HG03139 (cell line): ENCODE data around the gene FCHO2.
A peak's percentile ranks its signal among the peaks of the same experiment; 100 is the strongest.
"Not testable (repeated sequence)": the region's sequence is repeated elsewhere in the genome, so short reads cannot be mapped to it uniquely, and the experiment has no call there.

Experiments used
- ATAC-seq: cut with Tn5 transposase; IDR thresholded peaks from one replicate; pipeline ENCODE4 v1.9.1; 2021; ENCODE audit not compliant: unreplicated experiment

Gene FCHO2

DNA sequence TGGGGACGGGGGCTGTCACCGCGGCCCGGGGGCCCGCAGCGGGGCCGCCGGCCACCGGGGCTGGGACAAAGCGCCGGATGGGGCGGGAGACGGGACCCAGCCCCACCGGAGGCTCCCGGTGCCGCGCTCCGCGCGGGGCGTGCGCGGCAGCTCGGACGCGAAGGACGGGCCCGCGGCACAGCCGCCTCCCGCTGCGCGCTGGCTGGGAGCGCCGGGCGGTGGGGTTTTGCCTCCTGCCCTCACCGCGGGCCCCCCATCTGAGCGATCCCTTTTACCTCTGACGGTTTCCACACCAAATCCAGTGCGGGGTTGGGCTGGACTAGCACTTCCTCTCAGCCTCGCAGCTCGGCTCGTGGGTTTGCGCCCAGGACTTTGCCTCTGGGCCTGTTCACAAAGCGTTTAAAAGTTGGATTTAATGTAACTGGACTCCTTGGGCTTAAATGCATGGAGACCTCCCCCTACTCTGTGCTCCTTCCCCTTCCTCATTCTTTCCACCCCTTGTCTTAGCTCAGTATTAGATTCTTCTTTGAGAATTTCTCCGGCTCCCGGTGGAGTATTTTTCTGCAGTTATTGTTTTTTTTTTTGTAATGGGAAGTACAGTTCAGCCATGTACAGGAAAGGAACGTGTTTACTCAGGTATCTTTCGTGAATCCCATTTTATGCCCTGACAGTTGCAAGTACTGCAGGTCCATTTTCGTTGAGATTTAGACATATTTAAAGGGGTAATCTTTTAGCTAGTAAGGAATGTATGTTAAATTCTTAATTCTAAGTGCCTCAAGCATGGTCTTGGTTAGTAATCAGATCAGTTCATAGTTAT, 691 bp downstream of the FCHO2 start:
- peak; percentile 25 for ATAC-seq

GRCh38 chr5:72957337-72957736, 1.5 kb downstream of the FCHO2 start:
- no peak for ATAC-seq

- ATAC-seq = no peak
These were observed 3.4 kb downstream of the FCHO2 start for GRCh38 chr5:72959257-72959656.

GRCh38 chr5:72974481-72974880, 18.6 kb downstream of the FCHO2 start:
- ATAC-seq = not testable (repeated sequence)

GRCh38 chr5:72976810-72977209, 21.0 kb downstream of the FCHO2 start:
- ATAC-seq = not testable (repeated sequence)

GRCh38 chr5:72985719-72986118, 29.9 kb downstream of the FCHO2 start:
- no peak for ATAC-seq

- ATAC-seq = no peak
These were observed 32.9 kb downstream of the FCHO2 start for GRCh38 chr5:72988769-72989168.

GRCh38 chr5:72991394-72991793, 35.6 kb downstream of the FCHO2 start:
- no peak for ATAC-seq

DNA sequence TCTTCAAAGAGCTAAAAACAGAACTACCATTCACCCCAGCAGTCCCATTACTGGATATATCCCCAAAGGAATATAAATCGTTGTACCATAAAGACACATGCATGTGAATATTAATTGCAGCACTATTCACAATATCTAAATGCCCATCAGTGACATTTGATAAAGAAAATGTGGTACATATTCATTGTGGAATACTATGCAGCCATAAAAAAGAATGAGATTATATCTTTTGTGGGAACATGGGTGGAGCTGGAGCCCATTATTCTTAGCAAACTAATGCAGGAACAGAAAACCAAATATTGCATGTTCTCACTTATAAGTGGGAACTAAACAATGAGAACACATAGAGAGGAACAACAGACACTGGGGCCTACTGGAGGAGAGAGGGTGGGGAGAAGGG, 38.7 kb downstream of the FCHO2 start:
- ATAC-seq = no peak

DNA sequence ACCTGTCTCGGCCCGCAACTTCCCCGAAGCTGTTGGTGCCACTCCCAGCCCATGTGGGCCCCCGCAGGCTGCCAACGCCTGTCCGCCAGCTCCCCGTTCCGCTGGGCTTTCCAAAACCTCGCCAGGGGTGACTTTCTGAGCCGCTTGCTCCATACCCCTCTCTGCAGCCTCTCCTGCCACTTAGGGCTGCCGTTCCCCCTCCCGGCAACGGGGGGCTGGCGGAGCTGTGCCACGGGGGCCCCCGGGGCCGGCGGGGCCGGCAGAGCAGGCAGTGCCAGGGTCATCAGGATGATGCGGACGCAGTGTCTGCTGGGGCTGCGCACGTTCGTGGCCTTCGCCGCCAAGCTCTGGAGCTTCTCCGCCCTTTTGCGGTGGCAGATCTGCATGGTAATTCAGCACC, 40.8 kb downstream of the FCHO2 start:
- no peak for ATAC-seq

GRCh38 chr5:72999916-73000315, 44.1 kb downstream of the FCHO2 start:
- ATAC-seq = no peak

- ATAC-seq = no peak
These were observed 50.0 kb downstream of the FCHO2 start for GRCh38 chr5:73005886-73006285.

DNA sequence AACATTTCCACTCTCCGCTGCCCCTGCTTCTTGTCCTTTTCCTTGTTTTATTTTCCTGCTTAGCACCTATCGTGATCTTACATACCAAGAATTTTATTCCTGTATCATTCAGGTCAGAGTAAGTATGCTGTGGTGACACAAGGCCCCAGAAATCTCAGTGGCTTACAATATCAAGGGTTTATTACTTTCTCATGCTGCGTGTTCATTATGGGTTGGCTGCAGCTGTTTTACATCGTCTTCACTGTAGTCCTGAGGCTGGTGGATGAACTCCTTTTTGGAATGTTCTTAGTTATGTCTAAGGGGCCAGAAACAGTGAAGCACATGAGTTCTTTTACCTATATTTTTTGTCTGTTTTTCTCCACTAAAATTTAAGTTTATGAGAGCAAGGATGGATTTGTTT, 51.2 kb downstream of the FCHO2 start:
- no peak for ATAC-seq

- no peak for ATAC-seq
These were observed 53.0 kb downstream of the FCHO2 start for GRCh38 chr5:73008831-73009230.

GRCh38 chr5:73011612-73012011, 55.8 kb downstream of the FCHO2 start:
- ATAC-seq = not testable (repeated sequence)

GRCh38 chr5:73018892-73019291, 63.1 kb downstream of the FCHO2 start:
- no peak for ATAC-seq

GRCh38 chr5:73019766-73020165, 63.9 kb downstream of the FCHO2 start:
- no peak for ATAC-seq

- no peak for ATAC-seq
These were observed 66.8 kb downstream of the FCHO2 start for GRCh38 chr5:73022471-73023169.

DNA sequence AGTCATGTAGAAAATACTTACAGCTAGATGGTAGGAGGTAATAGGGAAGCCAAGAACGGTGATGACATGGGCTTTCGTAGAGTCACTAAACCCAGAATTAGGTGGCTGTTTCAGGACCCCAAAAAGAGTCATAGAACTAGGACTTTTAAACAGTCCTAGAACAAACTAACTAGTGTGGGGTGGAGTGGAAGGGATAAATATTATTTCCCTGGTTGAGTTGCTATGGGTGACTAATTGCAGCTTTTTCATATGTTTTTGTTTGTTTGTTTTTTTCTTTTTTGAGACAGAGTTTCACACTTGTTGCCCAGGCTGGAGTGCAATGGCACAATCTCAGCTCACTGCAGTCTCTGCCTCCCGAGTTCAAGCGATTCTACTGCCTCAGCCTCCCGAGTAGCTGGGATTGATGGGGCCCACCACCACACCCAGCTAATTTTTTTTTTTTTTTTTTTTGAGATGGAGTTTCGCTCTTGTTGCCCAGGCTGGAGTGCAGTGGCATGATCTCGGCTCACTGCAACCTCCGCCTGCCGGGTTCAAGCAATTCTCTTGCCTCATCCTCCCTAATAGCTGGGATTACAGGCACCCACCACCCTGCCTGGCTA, 69.2 kb downstream of the FCHO2 start:
- ATAC-seq = not testable (repeated sequence)

- no peak for ATAC-seq
These were observed 71.5 kb downstream of the FCHO2 start for GRCh38 chr5:73027361-73027760.

DNA sequence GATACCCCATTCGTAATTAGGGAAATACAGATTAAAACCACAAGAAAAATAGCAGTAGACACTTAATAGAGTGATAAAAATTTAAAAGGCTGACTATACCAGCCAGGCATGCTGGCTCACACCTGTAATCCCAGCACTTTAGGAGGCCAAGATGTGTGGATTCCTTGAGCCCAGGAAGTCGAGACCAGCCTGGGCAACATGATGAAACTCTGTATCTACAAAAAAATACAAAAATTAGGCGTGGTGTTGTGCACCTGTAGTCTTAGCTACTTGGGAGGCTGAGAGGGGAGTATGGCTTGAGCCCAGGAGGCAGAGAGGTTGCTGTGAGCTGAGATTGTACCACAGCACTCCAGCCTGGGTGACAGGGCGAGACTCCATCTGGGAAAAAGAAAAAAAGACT, 72.0 kb downstream of the FCHO2 start:
- no peak for ATAC-seq

GRCh38 chr5:73028991-73029595, 73.3 kb downstream of the FCHO2 start:
- ATAC-seq = no peak
